CD4-positive, alpha-beta T cell treated with Interleukin-12 subunit alpha and Interleukin-12 subunit beta, for 1 hour (primary cell): ENCODE measurements around the gene TRMU.
"Not testable (repeated sequence)": the region's sequence is repeated elsewhere in the genome, so short reads cannot be mapped to it uniquely, and the experiment has no call there.

Experiments
- DNase-seq: peaks from one replicate; pipeline ENCODE4 v3.0.0-alpha.2; 2020

The TRMU gene

DNA sequence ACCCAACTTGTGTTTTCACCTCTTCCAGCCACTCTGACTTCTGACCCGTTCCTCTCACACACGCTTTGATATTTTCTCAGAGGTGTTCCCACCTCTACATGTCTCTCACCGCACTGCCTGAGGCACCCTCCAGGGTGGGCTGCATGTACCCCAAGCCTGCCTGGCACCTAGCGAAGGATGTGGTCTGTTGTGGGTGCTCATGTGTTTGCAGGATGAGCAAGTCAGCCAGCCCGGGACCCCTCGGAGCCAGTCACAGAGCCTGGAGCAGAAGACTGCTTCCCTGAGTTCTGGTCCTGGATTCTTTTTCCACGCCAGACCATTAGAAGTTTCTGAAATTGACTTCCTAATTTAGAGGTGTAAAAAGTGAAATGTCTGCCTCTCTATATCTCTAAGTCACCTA, 35.0 kb upstream of the TRMU start:
- no peak for DNase-seq

DNA sequence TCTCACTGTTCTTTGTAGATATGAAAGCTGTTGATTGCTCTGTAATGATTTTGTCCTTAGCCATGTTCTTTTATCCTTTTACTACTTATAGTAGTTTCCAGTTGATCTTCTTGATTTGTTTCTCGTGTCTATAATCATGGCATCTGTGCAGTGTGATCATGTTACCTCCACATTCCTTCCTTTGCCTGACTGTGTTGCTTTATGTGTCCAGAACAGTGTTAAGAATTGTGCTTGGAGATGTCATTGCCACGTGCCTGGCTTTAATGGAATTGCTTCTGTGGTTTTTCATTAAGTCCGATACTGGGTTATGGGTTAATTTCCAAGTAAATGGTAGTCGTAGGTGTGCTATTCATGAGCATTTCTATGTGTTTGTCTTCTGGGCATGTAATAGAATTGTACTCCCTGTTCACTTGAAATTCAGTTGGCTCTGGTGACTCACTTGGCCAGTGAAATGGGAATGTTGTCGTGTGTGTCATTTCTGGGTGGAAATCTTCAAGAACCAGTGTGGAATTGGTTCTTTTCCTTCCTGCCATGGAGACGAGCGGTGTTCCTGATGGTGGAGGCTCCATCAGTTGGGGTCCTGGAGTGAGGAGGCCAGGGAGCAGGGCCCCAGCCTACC, 32.1 kb upstream of the TRMU start:
- DNase-seq, result no peak

GRCh38 chr22:46308283-46308988, 27.1 kb upstream of the TRMU start:
- no peak for DNase-seq

- no peak for DNase-seq
Measured at GRCh38 chr22:46309526-46310085, 25.9 kb upstream of the TRMU start.

DNA sequence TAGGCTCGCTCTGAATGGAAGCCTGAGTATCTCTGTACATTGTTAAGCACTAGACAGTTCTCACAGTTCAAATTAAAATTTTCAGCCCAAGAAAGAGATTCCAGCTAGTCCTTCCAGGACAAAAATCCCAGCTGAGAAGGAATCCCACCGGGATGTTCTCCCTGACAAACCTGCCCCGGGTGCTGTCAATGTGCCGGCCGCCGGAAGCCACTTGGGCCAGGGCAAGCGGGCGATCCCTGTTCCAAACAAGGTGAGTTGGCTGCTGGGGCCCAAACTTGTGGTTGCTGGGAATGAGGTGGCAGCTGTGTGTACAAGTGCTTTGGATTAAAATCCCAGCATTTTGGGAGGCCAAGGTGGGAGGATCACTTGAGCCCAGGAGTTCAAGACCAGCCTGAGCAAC, 23.5 kb upstream of the TRMU start:
- DNase-seq, result no peak

DNA sequence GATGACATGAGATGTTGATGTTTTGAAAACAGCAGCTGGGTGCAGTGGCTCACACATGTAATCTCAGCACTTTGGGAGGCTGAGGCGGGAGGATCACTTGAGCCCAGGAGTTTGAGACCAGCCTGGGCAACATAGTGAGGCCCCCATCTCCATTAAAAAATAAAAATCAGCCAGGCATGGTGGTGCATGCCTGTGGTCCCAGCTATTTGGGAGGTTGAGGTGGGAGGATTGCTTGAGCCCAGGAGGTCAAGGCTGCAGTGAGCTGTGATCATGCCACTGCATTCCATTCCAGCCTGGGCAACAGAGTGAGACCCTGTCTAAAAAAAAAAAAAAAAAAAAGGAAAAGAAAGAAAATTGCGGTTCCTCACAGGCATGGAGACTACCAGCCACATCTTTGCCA, 22.7 kb upstream of the TRMU start:
- not testable (repeated sequence) for DNase-seq

DNA sequence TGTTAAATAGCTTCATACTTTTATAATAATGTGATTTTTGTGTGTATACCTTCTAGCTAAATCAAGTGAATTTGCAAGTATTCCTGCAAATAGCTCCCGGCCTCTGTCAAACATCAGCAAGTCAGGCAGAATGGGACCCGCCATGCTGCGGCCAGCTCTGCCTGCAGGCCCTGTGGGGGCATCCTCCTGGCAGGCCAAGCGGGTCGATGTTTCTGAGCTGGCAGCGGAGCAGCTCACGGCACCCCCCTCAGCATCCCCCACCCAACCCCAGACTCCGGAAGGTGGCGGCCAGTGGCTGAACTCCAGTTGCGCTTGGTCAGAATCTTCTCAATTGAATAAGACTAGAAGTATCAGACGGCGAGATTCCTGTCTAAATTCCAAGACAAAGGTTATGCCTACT, 19.5 kb upstream of the TRMU start:
- DNase-seq, result no peak

DNA sequence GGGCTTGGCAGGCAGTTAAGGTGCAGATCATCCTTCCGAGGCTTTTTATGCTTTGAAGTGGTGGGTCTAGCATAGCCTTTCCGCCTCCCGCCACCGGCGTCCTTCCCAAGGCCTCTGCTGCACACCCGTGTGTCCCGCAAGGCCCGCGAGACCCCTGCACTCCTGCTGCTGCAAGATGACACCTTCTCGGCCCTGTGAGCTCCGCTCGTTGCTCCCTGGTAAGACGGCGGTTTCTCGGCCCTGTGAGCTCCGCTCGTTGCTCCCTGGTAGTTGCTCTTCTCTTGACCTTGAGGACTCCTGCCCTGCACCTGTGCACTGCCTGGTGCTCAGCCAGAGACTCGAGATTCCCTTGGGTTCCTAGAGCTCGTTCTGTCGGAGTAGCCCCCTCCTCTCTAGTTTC, 17.9 kb upstream of the TRMU start:
- DNase-seq, result no peak

DNA sequence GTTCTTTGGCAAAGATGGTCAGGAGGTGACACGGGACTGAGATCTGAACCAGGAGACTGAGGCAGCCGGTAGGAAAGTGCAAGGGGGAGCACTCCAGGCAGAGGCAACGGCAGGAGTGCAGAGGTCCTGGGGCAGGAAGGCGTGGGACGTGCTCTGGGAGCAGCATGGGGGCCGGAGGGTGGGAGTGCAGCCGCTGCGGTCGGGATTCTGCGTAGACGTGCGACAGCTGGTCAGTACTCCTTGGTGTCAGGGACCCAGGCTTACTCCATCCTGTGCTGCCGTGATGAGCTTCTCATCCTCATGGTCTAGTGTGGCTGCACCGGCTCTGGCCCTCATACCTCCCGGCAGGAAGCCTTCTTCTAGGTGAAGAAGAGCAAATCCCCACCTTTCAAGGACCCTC, 16.9 kb upstream of the TRMU start:
- no peak for DNase-seq

DNA sequence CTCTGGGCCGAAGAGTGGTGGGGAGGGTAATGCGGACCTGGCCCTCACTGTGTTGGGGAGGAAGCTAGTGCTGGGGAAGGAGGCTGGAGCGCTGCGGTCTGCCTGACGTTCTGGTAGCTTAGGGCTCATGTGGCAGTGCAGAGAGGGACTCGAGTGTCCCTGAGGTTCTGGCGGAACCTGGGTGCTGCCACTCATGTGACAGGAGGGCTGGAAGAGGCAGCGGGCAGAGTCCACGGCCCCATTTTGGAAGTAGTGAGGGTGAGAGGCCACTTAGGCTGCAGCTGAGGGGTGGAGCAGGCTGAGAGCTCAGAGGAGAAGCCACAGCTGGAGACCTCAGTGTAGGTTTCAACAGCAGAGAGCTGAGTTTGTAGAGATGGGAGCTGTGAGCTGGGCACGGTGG, 16.2 kb upstream of the TRMU start:
- no peak for DNase-seq

GRCh38 chr22:46320166-46320710, 15.3 kb upstream of the TRMU start:
- no peak for DNase-seq

GRCh38 chr22:46320716-46321386, 14.7 kb upstream of the TRMU start:
- DNase-seq, result no peak

DNA sequence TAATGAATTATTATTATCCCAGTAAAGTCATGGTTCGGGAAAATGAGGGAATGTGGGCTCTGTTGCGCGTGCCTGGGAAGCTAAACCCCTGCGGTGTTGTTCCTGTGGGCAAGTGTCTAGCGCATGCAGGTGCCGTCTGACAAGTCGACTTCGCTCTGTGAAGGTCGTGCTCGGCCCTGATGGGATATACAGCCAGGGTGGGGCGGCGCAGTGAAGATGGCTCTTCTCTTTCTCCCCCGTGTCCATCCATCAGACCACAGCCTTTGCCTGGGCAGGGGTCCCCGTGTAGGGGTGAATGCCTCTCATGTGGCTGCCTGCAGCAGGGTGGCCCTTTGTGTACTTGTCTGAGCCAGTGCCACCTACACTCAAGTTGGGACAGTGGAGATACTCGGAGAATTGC, 12.8 kb upstream of the TRMU start:
- no peak for DNase-seq

GRCh38 chr22:46323162-46323561, 12.4 kb upstream of the TRMU start:
- no peak for DNase-seq

DNA sequence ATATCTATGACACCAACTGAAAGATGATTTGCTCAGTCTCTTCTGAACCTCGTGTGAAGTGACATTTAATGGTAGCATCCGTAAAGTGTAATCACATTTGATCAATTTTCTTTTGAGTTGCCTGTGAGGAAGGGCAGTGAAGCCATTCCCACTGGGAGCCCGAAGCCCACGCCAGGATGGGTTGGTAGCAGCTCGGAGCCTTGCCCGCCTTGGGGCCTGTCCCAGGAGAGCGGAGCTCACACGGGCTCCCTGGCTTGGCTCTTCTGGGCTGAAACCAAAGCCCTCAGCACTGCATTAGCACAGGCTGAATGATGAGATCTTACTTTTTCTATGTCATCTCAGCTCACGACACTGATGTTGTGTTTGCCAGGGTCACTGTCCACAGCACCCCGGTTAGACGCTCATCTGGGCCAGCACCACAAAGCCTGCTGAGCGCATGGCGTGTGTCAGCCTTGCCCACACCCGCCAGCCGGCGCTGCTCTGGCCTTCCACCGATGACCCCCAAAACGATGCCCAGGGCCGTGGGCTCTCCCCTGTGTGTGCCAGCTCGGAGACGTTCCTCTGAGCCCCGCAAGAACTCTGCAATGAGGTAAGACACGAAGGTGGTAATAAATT, 9.3 kb upstream of the TRMU start:
- DNase-seq, result no peak

GRCh38 chr22:46327691-46328465, 7.6 kb upstream of the TRMU start:
- DNase-seq, result no peak

- DNase-seq, result no peak
Measured at GRCh38 chr22:46328797-46329196, 6.7 kb upstream of the TRMU start.

DNA sequence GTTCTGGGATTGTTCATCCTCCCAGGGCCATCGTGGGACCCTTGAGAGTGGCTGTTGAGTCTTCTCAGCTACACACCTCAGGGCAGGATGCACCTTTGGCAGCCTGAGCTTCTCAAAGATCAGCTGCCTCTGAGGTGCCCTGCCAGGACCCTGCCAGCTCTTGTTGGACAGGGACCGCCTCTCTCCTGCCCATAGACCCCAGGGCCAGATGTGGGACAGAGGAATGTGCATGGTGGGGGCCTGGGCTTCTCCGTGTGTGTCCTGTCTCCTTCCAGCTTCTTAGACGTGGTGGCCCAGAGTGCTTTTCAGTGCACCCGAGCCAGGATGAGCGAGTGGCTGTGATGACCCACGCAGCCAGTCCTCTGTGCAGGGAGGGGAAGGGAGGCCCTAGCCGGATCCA, 5.9 kb upstream of the TRMU start:
- DNase-seq, result no peak

DNA sequence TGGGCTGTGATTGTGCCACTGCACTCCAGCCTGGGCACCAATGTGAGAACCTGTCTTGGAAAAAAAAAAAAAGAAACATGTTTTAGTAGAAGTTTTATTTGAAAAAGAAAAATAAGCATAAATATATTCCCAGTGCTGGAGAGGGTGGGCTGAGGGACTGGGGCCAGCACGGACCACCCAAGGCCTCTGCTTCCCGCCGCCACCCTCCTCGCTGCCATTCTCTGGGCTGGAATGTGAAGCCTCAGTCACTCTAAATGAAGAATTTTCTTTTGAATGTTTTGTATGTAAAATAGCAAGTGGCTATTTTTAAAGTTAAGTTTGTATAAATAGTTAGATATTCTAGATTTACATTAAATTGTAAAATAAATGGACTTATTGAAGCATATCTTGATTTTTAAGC, 5.1 kb upstream of the TRMU start:
- DNase-seq, result no peak

- no peak for DNase-seq
Measured at GRCh38 chr22:46331496-46331895, 4.0 kb upstream of the TRMU start.

- no peak for DNase-seq
Measured at GRCh38 chr22:46336119-46337078, 885 bp downstream of the TRMU start.
